Activated CD8-positive, alpha-beta T cell treated with anti-CD3 and anti-CD28 coated beads for 36 hours (primary cell): ENCODE measurements around the gene CDKN3. TPM values are rescaled to one million over a fixed set of nuclear protein-coding genes. Genes with fewer than 3 reads are reported as not detected.

Experiments used
- ATAC-seq: fragments of 200-7000 bp; cut with Tn5 transposase; one replicate; pipeline ENCODE4 v1.10.0; 2021; ENCODE audit warnings: mild to moderate bottlenecking, moderate library complexity
- CTCF ChIA-PET: fragments of 350-600 bp; sonication (Branson Sonifier 250); formaldehyde crosslinking; loops from one replicate; lab custom pipeline; 2021; ENCODE audit warnings: antibody characterized with exemption; lab: Charles Lee
- POLR2A ChIA-PET: fragments of 350-600 bp; sonication (Branson Sonifier 250); formaldehyde crosslinking; loops from one replicate; lab custom pipeline; 2021; ENCODE audit warnings: antibody characterized with exemption; lab: Charles Lee
- DNase-seq: peaks from one replicate; pipeline ENCODE4 v3.0.0-alpha.2; 2020
- H3K27ac Mint-ChIP-seq: one replicate; pipeline ENCODE4 v1.8.0; 2021; ENCODE audit warnings: mild to moderate bottlenecking, mixed read lengths
- H3K27me3 Mint-ChIP-seq: one replicate; pipeline ENCODE4 v1.8.0; 2021; ENCODE audit warnings: mixed read lengths
- H3K36me3 Mint-ChIP-seq: one replicate; pipeline ENCODE4 v1.8.0; 2021; ENCODE audit warnings: low read depth, mixed read lengths
- H3K4me1 Mint-ChIP-seq: one replicate; pipeline ENCODE4 v1.8.0; 2021; ENCODE audit warnings: low read depth, mixed read lengths
- H3K4me3 Mint-ChIP-seq: one replicate; pipeline ENCODE4 v1.8.0; 2021; ENCODE audit warnings: mild to moderate bottlenecking, moderate library complexity, mixed read lengths
- H3K9me3 Mint-ChIP-seq: one replicate; pipeline ENCODE4 v1.8.0; 2021; ENCODE audit warnings: mixed read lengths
- intact Hi-C: fragments of 100-400 bp; cut with micrococcal nuclease; formaldehyde crosslinking; loops from one replicate; pipeline ENCODE4 v1.10.0; 2022
- total RNA-seq, 2 experiments: library from RNA; stranded (reverse); gene quantifications; one replicate each; pipeline ENCODE4 v1.2.3, GENCODE V29; 2021
- TF ChIP-seq, protein P1 (sequence below): fragments of 200-600 bp; IDR thresholded peaks from one replicate; pipeline ENCODE4 v1.8.0; 2022; ENCODE audit warnings: antibody characterized with exemption, mild to moderate bottlenecking

CDKN3 gene
- total RNA-seq, 2 experiments from 2014 or later = 88.0 to 92.7 TPM

DNA sequence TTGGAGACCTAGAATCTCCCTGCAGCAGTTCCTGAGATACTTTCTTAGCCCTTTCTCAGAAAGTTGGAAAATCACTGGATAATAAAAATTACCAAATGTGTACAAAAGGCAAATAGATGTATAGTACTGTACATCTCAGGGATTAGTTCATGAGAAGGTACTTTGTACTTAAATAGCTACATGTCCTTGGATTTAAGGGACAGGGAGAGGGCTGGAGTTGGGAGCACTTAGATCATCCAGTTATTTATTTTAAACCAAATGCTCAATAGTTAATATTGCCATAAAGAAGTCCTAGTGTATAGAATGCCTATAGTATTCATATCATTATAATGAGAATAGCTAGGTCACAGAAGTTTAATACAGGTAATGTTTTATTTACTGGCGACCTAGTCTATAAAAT, 13.4 kb downstream of the CDKN3 start:
- H3K4me1 Mint-ChIP-seq = peaks cover 3% of the 10 kb centered on the region
- H3K36me3 Mint-ChIP-seq = peaks cover 48% of the 10 kb centered on the region
- CTCF ChIA-PET = no interaction called here
- H3K27ac Mint-ChIP-seq = no peak overlapping the region
- intact Hi-C loops = no loop called here
- H3K9me3 Mint-ChIP-seq = no peaks in the 10 kb centered on the region
- POLR2A ChIA-PET = interaction anchor here (0.7 to 2.4 kb wide), 2 partner anchors 13 to 134 kb away, joined by 3 to 7 read pairs; partner anchors contain the start of gene CDKN3
- no peak overlapping the region for H3K4me3 Mint-ChIP-seq
- DNase-seq = no peak
- TF ChIP-seq, protein P1, sequence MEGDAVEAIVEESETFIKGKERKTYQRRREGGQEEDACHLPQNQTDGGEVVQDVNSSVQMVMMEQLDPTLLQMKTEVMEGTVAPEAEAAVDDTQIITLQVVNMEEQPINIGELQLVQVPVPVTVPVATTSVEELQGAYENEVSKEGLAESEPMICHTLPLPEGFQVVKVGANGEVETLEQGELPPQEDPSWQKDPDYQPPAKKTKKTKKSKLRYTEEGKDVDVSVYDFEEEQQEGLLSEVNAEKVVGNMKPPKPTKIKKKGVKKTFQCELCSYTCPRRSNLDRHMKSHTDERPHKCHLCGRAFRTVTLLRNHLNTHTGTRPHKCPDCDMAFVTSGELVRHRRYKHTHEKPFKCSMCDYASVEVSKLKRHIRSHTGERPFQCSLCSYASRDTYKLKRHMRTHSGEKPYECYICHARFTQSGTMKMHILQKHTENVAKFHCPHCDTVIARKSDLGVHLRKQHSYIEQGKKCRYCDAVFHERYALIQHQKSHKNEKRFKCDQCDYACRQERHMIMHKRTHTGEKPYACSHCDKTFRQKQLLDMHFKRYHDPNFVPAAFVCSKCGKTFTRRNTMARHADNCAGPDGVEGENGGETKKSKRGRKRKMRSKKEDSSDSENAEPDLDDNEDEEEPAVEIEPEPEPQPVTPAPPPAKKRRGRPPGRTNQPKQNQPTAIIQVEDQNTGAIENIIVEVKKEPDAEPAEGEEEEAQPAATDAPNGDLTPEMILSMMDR = no peak
- no peaks in the 10 kb centered on the region for H3K27me3 Mint-ChIP-seq
- ATAC-seq = no peak

DNA sequence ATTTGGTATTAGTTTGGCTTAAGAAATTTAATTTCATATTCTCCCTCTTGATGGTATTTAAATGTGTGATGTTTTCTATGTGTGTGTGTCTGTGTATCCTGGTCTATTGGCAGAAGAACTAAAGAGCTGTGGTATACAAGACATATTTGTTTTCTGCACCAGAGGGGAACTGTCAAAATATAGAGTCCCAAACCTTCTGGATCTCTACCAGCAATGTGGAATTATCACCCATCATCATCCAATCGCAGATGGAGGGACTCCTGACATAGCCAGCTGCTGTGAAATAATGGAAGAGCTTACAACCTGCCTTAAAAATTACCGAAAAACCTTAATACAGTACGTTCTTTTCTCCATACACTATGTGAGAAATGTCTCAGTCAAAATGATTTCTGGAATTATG, 14.6 kb downstream of the CDKN3 start:
- Mint-ChIP-seq H3K27me3 (no peaks in the 10 kb centered on the region), H3K27ac (no peak overlapping the region), H3K36me3 (peaks cover 36% of the 10 kb centered on the region), H3K9me3 (no peaks in the 10 kb centered on the region), H3K4me1 (no peaks in the 10 kb centered on the region), H3K4me3 (no peak overlapping the region)
- CTCF ChIA-PET = interaction anchor here (1.3 to 1.4 kb wide), 2 partner anchors 24 to 64 kb away, joined by 3 to 4 read pairs; no protein-coding TSS in a partner anchor
- intact Hi-C loops = no loop called here
- TF ChIP-seq, protein P1 = no peak
- DNase-seq = no peak
- POLR2A ChIA-PET = interaction anchor here (2.4 kb wide), 1 partner anchor 14 kb away, joined by 7 read pairs; the partner anchor contains the start of gene CDKN3
- no peak for ATAC-seq

DNA sequence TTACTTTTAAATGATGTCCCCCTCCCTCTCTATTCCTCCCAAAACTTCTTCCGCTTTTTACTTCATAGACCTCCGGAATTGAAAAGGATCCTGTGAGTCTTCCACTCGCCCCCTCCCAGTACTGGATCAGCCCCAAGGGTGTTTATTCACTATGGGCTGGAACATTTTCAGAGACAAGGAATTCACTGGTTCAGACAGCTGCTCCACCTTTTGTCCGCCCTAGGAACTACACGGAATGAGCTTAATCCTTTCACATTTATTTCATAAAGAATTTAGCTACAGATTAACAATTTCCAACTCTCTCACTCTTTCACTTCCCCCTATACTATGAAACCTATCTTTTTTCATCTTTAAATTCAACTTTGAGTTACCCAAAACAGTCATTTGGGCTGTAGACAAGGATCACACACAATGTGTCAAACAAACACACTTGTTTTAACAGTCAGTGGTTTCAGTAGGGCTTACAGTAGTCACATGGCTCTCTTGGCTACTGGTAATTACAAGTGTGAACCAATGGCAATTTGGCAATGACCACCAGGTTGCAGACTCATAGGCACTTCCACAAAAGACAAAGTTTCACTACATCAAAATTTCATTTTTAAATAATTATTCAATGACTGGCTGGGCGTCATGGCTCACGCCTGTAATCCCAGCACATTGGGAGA, 23.8 kb downstream of the CDKN3 start:
- DNase-seq (peak; percentile 15), ATAC-seq (peak; percentile 49)
- H3K36me3 Mint-ChIP-seq = peaks cover 15% of the 10 kb centered on the region
- no peak overlapping the region for H3K27ac Mint-ChIP-seq
- intact Hi-C loops = no loop called here
- no peaks in the 10 kb centered on the region for H3K27me3 Mint-ChIP-seq
- no peak overlapping the region for H3K4me3 Mint-ChIP-seq
- ChIA-PET POLR2A (no interaction called here), CTCF (interaction anchor here (1.0 to 2.0 kb wide), 2 partner anchors 15 to 63 kb away, joined by 3 to 6 read pairs; no protein-coding TSS in a partner anchor)
- peaks cover 16% of the 10 kb centered on the region for H3K4me1 Mint-ChIP-seq
- TF ChIP-seq, protein P1 = peak; percentile 26
- H3K9me3 Mint-ChIP-seq = no peaks in the 10 kb centered on the region

DNA sequence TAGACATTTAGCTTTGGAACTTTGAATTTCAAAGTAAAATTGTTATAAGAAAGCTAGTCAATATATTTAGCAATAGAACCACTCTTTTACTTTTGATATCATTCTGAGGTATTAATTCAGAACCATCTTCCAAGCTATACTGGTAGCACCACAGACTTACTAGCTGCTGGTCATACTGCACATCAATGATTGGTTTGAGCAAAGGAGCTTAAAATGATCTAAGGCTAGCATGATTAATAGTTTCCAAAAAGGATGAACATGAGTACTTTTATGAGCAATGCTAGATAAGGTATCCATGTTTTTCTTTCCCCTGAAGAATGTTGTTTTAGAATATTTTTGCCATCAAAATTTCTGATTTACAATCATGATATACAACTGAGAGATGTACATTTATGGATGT, 27.2 kb downstream of the CDKN3 start:
- no peak overlapping the region for H3K27ac Mint-ChIP-seq

More for the DNA sequence above, 27.2 kb downstream of the CDKN3 start:
- no peaks in the 10 kb centered on the region for H3K9me3 Mint-ChIP-seq
- no peak for DNase-seq
- intact Hi-C loops = no loop called here
- TF ChIP-seq, protein P1 = no peak
- peaks cover 31% of the 10 kb centered on the region for H3K4me1 Mint-ChIP-seq
- H3K27me3 Mint-ChIP-seq = no peaks in the 10 kb centered on the region
- CTCF ChIA-PET = interaction anchor here (1.2 to 1.6 kb wide), 2 partner anchors 17 to 26 kb away, joined by 4 read pairs; partner anchors contain the start of genes CDKN3 and CNIH1
- POLR2A ChIA-PET = no interaction called here
- no peak overlapping the region for H3K4me3 Mint-ChIP-seq
- peaks cover 34% of the 10 kb centered on the region for H3K36me3 Mint-ChIP-seq
- peak; percentile 14 for ATAC-seq
